Globus pallidus (tissue), 1 donor: ENCODE measurements around the gene TBX18.
A peak's percentile ranks its signal among the peaks of the same experiment; 100 is the strongest.

ENCODE experiments used
- DNase-seq: peaks from one replicate; pipeline ENCODE4 v3.0.0-alpha.2; 2015; ENCODE audit warnings: low spot score

Gene TBX18

DNA sequence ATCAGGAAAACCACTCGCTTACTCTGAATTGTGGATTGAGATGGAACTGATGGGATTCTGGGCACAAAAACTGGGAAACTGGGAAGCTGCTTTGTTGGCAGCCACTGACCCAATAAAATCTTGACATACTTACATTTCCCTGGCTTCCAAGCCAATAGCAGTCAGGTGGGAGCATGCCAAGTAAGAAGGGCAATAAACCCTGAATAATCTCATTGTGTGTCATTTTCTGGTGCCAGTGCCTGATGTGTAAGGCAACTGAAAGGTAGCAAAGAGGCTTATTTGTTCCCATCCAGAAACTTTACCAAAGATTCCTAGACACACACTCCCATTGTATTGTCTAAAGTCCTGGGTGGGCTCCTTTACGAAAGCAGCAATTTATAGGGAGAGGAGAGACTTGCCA is 93.2 kb downstream of the TBX18 start:
- peak; percentile 21 for DNase-seq

GRCh38 chr6:84669945-84670344 is 94.5 kb downstream of the TBX18 start:
- DNase-seq, result no peak

GRCh38 chr6:84667252-84668213 is 96.9 kb downstream of the TBX18 start:
- DNase-seq, result no peak

GRCh38 chr6:84665401-84665800 is 99.0 kb downstream of the TBX18 start:
- no peak for DNase-seq

GRCh38 chr6:84663866-84664265 is 100.5 kb downstream of the TBX18 start:
- DNase-seq, result no peak

- no peak for DNase-seq
Observed at GRCh38 chr6:84657486-84657885, 106.9 kb downstream of the TBX18 start.

DNA sequence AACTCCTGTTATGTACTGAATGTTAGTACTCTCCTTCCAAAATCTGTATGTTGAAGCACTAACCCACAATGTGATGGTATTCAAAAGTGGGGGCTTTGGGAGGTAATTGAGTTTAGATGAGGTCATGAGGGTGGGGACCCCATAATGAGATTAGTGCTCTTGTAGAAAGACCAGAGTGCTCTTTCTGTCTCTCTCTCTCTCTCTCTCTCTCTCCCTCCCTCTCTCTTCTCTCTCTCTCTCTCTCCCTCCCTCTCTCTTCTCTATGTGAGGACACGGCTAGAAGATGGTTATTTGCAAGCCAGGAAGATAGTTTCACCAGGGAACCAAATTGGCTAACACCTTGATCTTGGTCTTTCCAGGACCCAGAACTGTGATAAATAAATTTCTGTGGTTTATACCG is 107.4 kb downstream of the TBX18 start:
- no peak for DNase-seq

GRCh38 chr6:84653027-84653551 is 111.3 kb downstream of the TBX18 start:
- no peak for DNase-seq

DNA sequence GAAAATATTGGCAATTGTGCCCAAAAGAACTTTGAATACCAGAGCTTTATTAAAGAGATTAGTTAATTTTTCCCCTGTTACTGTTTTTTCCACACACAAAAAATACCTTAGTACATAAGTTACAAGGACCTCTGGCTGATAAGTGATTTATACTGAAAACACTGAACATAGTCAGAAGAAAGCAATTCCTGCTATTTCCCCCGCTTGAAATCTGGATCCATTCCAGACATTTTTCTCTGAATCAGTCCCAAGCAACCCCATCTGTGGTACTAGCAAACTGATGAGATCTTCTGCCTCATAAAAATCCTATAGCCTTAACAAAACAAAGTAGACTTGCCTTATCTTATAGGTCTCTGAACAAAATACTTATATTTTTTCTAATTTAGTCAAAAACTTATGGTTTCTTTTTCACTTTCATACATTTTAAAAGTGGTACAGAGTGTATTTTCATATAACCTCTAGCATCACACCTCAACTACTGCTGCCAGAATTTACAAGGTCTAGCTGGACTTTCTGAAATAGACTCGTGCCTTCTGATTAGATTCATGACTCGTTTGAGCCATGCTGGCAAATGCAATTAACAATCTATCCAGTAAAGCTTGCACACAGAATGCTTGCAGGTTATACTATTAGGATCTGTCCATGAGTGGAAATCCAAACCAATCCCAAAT is 111.9 kb downstream of the TBX18 start:
- DNase-seq, result no peak

DNA sequence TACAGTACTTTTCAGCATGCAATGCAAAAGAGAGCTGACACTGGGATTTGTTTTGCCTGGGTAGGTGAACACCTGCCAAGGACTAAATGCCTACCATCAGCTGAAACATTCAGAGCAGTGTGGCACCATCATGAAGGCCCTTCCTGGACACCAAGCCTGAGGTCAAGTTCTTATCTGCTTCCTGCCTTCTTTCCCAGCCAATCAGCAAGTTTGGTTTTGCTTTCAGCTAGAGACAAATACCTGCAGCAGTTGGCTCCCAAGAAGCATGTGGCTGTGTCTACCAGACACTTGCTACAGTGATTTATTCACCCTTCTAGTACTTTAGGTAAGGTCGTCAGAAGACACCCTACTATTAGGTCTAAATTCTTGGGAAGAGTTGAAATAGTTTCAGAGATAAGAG is 112.8 kb downstream of the TBX18 start:
- no peak for DNase-seq

GRCh38 chr6:84648444-84648843 is 116.0 kb downstream of the TBX18 start:
- no peak for DNase-seq

DNA sequence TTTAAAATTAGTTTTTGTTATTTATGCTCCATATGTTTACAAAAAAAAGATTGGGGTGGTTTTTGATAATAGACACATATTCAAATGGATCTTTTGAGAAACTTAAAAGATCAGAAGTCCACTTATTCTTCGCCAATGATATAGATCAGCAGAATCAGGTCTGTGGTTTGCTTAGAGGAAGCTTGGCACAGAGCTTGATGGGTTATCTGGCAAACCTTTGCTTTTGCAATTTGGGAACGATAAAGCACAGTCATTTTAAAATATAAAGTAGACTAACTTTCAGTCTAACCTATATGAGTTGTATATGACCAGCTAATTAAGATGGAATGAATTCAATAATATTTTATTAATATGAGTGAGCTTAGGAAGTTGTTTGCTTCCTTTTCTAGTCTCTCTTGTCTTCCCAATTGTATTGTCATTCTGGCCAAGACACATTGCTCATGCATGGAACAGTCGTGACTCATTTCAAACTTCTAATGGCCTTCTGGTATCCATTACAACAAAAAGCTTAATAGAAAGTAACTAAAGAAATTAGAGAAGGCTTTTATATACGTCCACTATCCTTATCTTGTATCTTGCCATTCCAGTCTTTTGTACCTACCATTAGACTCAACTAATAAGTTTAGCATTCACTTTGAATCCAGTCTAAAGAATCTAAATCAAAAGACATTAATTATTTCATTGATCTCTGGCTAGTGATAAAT is 118.7 kb downstream of the TBX18 start:
- DNase-seq, result no peak

DNA sequence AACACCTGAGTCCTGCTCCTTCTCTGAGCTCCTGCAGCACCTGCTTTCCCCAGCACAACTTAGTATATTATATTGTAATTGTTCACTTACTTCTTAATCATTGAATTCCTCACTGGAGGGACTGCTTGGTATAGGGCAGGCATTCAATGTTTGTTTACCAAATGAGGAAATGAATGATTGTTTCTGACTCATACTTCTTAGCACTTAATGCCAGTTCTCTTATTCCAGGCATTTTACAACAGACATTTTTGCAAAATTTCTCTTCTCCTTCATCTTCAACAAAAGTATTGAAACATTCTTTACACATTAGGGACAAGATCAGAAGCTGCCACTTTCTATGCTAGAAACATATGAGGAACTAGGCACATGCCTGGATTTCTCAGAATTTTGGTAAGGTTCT is 119.4 kb downstream of the TBX18 start:
- DNase-seq, result no peak

DNA sequence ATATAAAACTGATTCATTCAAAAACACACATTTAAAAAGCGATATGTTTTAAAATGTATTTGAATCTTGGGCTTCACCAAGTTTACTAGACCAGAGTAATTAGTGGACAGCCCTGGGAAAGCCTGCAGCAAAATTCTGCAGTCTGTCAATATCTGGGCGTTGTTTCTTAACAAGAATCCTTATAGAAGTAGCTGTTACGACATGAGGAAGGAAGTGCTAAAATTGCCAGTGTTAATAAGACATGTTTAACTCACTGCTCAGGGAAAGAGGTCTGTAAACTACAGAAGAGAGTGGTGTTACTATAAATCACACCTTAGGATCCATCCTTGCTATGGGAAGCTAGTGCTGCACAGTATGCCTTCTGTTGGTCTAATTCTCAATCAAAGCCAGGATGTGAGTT is 120.6 kb downstream of the TBX18 start:
- DNase-seq, result no peak

- DNase-seq, result no peak
Observed at GRCh38 chr6:84641076-84641475, 123.3 kb downstream of the TBX18 start.

GRCh38 chr6:84639396-84639795 is 125.0 kb downstream of the TBX18 start:
- no peak for DNase-seq

DNA sequence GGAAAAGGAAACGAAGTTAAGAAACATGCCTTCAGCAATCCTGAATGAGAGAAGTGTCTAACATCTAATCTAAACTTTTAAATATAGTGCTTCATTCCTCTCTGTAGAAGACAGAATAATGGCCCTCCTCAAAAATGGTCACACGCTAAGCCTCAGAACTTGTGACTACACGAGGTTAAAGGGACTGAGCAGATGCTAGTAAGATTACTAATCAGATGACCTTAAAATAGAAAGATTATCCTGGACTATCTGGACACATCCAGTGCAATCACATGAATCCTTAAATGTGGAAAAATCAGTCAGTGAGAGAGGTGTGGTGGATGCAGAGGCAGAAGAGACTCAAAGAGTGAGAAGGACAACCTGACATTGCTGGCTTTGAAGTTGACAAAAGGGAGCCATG is 126.1 kb downstream of the TBX18 start:
- DNase-seq, result no peak
